ENCODE results near the gene COL12A1.

- TF ChIP-seq CTCF (IDR thresholded peaks at IDR 0.05) (no peak), POLR2A (IDR thresholded peaks at IDR 0.05) (no peak)
These were observed 115.3 kb downstream of the COL12A1 start for GRCh38 chr6:75090576-75090975.

Data from tibial nerve (tissue), 3 donors.